Measurements from ENCODE around the gene MEIS2. TPM values are rescaled to one million over a fixed set of nuclear protein-coding genes. Genes with fewer than 3 reads are reported as not detected.

MEIS2 gene
- total RNA-seq, 1 donor: 17.7 TPM

GRCh38 chr15:37130356-37130755, 30.0 kb upstream of the MEIS2 start:
- H3K4me1 ChIP-seq (ENCODE audit: insufficient read depth, low read length): no peaks in the 10 kb centered on the region
- no peak overlapping the region for H3K27ac ChIP-seq (ENCODE audit: low read depth, low read length)
- no peaks in the 10 kb centered on the region for H4K20me1 ChIP-seq (ENCODE audit: insufficient read depth, low read length)
- H3K79me2 ChIP-seq (ENCODE audit: insufficient read depth, low read length): no peaks in the 10 kb centered on the region
- H2AFZ ChIP-seq (ENCODE audit: low read length): no peak overlapping the region
- no peak for DNase-seq (ENCODE audit: insufficient read length, low spot score, missing footprints)
- H3K4me3 ChIP-seq (ENCODE audit: insufficient read depth, low read length): no peak overlapping the region
- TF ChIP-seq CTCF (IDR thresholded peaks at IDR 0.05; ENCODE audit: extremely low read depth, low read depth, low read length): no peak
- H3K27me3 ChIP-seq (ENCODE audit: insufficient read depth, low read length): peaks cover 30% of the 10 kb centered on the region
- H3K9me3 ChIP-seq (ENCODE audit: low read depth, low read length): no peaks in the 10 kb centered on the region
- H3K36me3 ChIP-seq (ENCODE audit: insufficient read depth, low read length): no peaks in the 10 kb centered on the region
- H3K4me2 ChIP-seq (ENCODE audit: insufficient read depth, low read length): no peak overlapping the region

- TF ChIP-seq CTCF (IDR thresholded peaks at IDR 0.05; ENCODE audit: extremely low read depth, low read depth, low read length): no peak
- H2AFZ ChIP-seq (ENCODE audit: low read length): no peak overlapping the region
These were observed 24.8 kb upstream of the MEIS2 start for GRCh38 chr15:37125143-37125542.

GRCh38 chr15:37124331-37124730, 24.0 kb upstream of the MEIS2 start:
- no peak overlapping the region for H2AFZ ChIP-seq (ENCODE audit: low read length)
- no peak overlapping the region for H3K4me2 ChIP-seq (ENCODE audit: insufficient read depth, low read length)
- no peak overlapping the region for H3K4me3 ChIP-seq (ENCODE audit: insufficient read depth, low read length)
- no peaks in the 10 kb centered on the region for H3K36me3 ChIP-seq (ENCODE audit: insufficient read depth, low read length)
- no peak overlapping the region for H3K27ac ChIP-seq (ENCODE audit: low read depth, low read length)
- H3K9me3 ChIP-seq (ENCODE audit: low read depth, low read length): no peaks in the 10 kb centered on the region
- no peaks in the 10 kb centered on the region for H4K20me1 ChIP-seq (ENCODE audit: insufficient read depth, low read length)
- no peaks in the 10 kb centered on the region for H3K79me2 ChIP-seq (ENCODE audit: insufficient read depth, low read length)
- no peaks in the 10 kb centered on the region for H3K4me1 ChIP-seq (ENCODE audit: insufficient read depth, low read length)
- no peak for DNase-seq (ENCODE audit: insufficient read length, low spot score, missing footprints)
- peaks cover 4% of the 10 kb centered on the region for H3K27me3 ChIP-seq (ENCODE audit: insufficient read depth, low read length)
- no peak for TF ChIP-seq CTCF (IDR thresholded peaks at IDR 0.05; ENCODE audit: extremely low read depth, low read depth, low read length)

More at GRCh38 chr15:37125143-37125542, 24.8 kb upstream of the MEIS2 start:
- H3K9me3 ChIP-seq (ENCODE audit: low read depth, low read length): no peaks in the 10 kb centered on the region
- no peaks in the 10 kb centered on the region for H3K79me2 ChIP-seq (ENCODE audit: insufficient read depth, low read length)
- no peak overlapping the region for H3K4me2 ChIP-seq (ENCODE audit: insufficient read depth, low read length)
- peaks cover 4% of the 10 kb centered on the region for H3K27me3 ChIP-seq (ENCODE audit: insufficient read depth, low read length)
- no peaks in the 10 kb centered on the region for H3K36me3 ChIP-seq (ENCODE audit: insufficient read depth, low read length)
- no peak overlapping the region for H3K27ac ChIP-seq (ENCODE audit: low read depth, low read length)
- no peak for DNase-seq (ENCODE audit: insufficient read length, low spot score, missing footprints)
- H3K4me3 ChIP-seq (ENCODE audit: insufficient read depth, low read length): no peak overlapping the region
- H4K20me1 ChIP-seq (ENCODE audit: insufficient read depth, low read length): no peaks in the 10 kb centered on the region
- H3K4me1 ChIP-seq (ENCODE audit: insufficient read depth, low read length): no peaks in the 10 kb centered on the region

GRCh38 chr15:37122703-37123102, 22.4 kb upstream of the MEIS2 start:
- H3K79me2 ChIP-seq (ENCODE audit: insufficient read depth, low read length): no peaks in the 10 kb centered on the region
- no peaks in the 10 kb centered on the region for H3K9me3 ChIP-seq (ENCODE audit: low read depth, low read length)
- no peak overlapping the region for H3K4me2 ChIP-seq (ENCODE audit: insufficient read depth, low read length)
- DNase-seq (ENCODE audit: insufficient read length, low spot score, missing footprints): no peak
- no peak overlapping the region for H3K27ac ChIP-seq (ENCODE audit: low read depth, low read length)
- no peak for TF ChIP-seq CTCF (IDR thresholded peaks at IDR 0.05; ENCODE audit: extremely low read depth, low read depth, low read length)
- H4K20me1 ChIP-seq (ENCODE audit: insufficient read depth, low read length): no peaks in the 10 kb centered on the region
- H3K4me1 ChIP-seq (ENCODE audit: insufficient read depth, low read length): no peaks in the 10 kb centered on the region
- no peak overlapping the region for H2AFZ ChIP-seq (ENCODE audit: low read length)
- H3K27me3 ChIP-seq (ENCODE audit: insufficient read depth, low read length): no peaks in the 10 kb centered on the region
- H3K36me3 ChIP-seq (ENCODE audit: insufficient read depth, low read length): no peaks in the 10 kb centered on the region
- no peak overlapping the region for H3K4me3 ChIP-seq (ENCODE audit: insufficient read depth, low read length)
